SK-N-SH (cell line): ENCODE measurements around the gene ITSN1. TPM values are rescaled to one million over a fixed set of nuclear protein-coding genes. Genes with fewer than 3 reads are reported as not detected.

ENCODE experiments used
- CTCF ChIA-PET: fragments of 300-600, 350-600 bp; formaldehyde crosslinking; extraction: SDS; loops from one replicate; lab custom pipeline; 2021; lab: Yijun Ruan, JAX
- POLR2A ChIA-PET: fragments of 350-600 bp; sonication (Branson Sonifier 250); formaldehyde crosslinking; extraction: SDS; loops from one replicate; lab custom pipeline; 2020; ENCODE audit warnings: antibody characterized with exemption, inconsistent platforms; lab: Yijun Ruan, JAX
- DNase-seq: peaks from one replicate; pipeline ENCODE4 v3.0.0; 2012
- H2AFZ ChIP-seq: fragments of 200-600 bp; sonication (generic); 2 replicates; pipeline ENCODE4 v1.8.1; 2016; ENCODE audit warnings: antibody characterized with exemption, mild to moderate bottlenecking, low read depth
- H3F3A ChIP-seq: fragments of 200-600 bp; sonication (generic); replicated peaks from 2 replicates; pipeline ENCODE3; 2016; ENCODE audit warnings: antibody characterized with exemption, mild to moderate bottlenecking; ENCODE audit not compliant: insufficient read depth
- H3K27ac ChIP-seq, 2 experiments: fragments of 200-500 bp in 1 of 2; fragments of 200-600 bp in 1 of 2; sonication (Bioruptor generic) in 1 of 2; sonication (generic), shearing (Covaris generic) in 1 of 2; 2 replicates each; pipeline versions ENCODE4 v1.5.1 to v1.6.1; 2014 to 2016; ENCODE audit warnings: low read depth in 2 of 2, inconsistent platforms in 1 of 2, low read length in 1 of 2, mild to moderate bottlenecking in 1 of 2, mixed read lengths in 1 of 2
- H3K27me3 ChIP-seq: fragments of 200-600 bp; sonication (generic), shearing (Covaris generic); 2 replicates; pipeline ENCODE4 v1.6.1; 2016; ENCODE audit warnings: mixed run types; ENCODE audit not compliant: insufficient read depth
- H3K36me3 ChIP-seq, 2 experiments: fragments of 200-500 bp in 1 of 2; fragments of 200-600 bp in 1 of 2; sonication (Bioruptor generic) in 1 of 2; sonication (generic) in 1 of 2; replicated peaks in 1 of 2; 2 replicates each; pipeline versions ENCODE3 to v1.5.1; 2014 to 2016; ENCODE audit warnings: low read length in 1 of 2, mild to moderate bottlenecking in 1 of 2; ENCODE audit not compliant: insufficient read depth in 2 of 2, control insufficient read depth in 1 of 2
- H3K4me1 ChIP-seq, 2 experiments: fragments of 200-500 bp in 1 of 2; fragments of 200-600 bp in 1 of 2; sonication (Bioruptor generic) in 1 of 2; sonication (generic), shearing (Covaris generic) in 1 of 2; 2 replicates each; pipeline versions ENCODE4 v1.5.1 to v1.6.1; 2014 to 2016; ENCODE audit warnings: low read depth in 1 of 2, low read length in 1 of 2, mixed run types in 1 of 2; ENCODE audit not compliant: insufficient read depth in 2 of 2, control insufficient read depth in 1 of 2
- H3K4me2 ChIP-seq: fragments of 200-600 bp; sonication (generic), shearing (Covaris generic); 2 replicates; pipeline ENCODE4 v1.6.1; 2017; ENCODE audit warnings: mixed run types
- H3K4me3 ChIP-seq, 2 experiments: fragments of 200-500 bp in 1 of 2; fragments of 200-600 bp in 1 of 2; sonication (Bioruptor generic) in 1 of 2; sonication (generic), shearing (Covaris generic) in 1 of 2; 2 replicates each; pipeline versions ENCODE4 v1.5.1 to v1.8.1; 2014 to 2016; ENCODE audit warnings: low read depth in 2 of 2, inconsistent platforms in 1 of 2, low read length in 1 of 2, mild to moderate bottlenecking in 1 of 2, mixed read lengths in 1 of 2, moderate library complexity in 1 of 2
- H3K79me2 ChIP-seq: fragments of 200-600 bp; sonication (generic); 2 replicates; pipeline ENCODE4 v1.8.1; 2017; ENCODE audit warnings: mild to moderate bottlenecking; ENCODE audit not compliant: insufficient read depth
- H3K9ac ChIP-seq: fragments of 200-600 bp; sonication (generic); 2 replicates; pipeline ENCODE4 v1.6.1; 2017; ENCODE audit warnings: mixed run types
- H3K9me2 ChIP-seq: fragments of 200-600 bp; sonication (generic); 2 replicates; pipeline ENCODE4 v1.6.1; 2017; ENCODE audit warnings: mixed run types
- H3K9me3 ChIP-seq: fragments of 200-600 bp; sonication (generic); 2 replicates; pipeline ENCODE4 v1.6.1; 2017; ENCODE audit warnings: mixed run types, mild to moderate bottlenecking, moderate library complexity
- H4K20me1 ChIP-seq: fragments of 200-600 bp; sonication (generic); 2 replicates; pipeline ENCODE4 v1.6.1; 2017; ENCODE audit warnings: mild to moderate bottlenecking, mixed run types; ENCODE audit not compliant: insufficient read depth
- CHD2 ChIP-seq: fragments of 150-350 bp; IDR thresholded peaks from 2 replicates; pipeline ENCODE4 v1.6.1; 2018; ENCODE audit warnings: low read length; ENCODE audit not compliant: partially characterized antibody
- ELF1 ChIP-seq: IDR thresholded peaks from 2 replicates; pipeline ENCODE4 v1.4.0; 2012
- FOSL2 ChIP-seq: IDR thresholded peaks from 2 replicates; pipeline ENCODE4 v1.4.0; 2012; ENCODE audit warnings: low read depth, mild to moderate bottlenecking, moderate library complexity, borderline replicate concordance
- FOXJ3 ChIP-seq: sonication (generic); formaldehyde crosslinking; IDR thresholded peaks from 2 replicates; pipeline ENCODE4 v1.5.1; 2020; ENCODE audit warnings: mild to moderate bottlenecking, missing genetic modification reagents
- FOXM1 ChIP-seq: IDR thresholded peaks from 2 replicates; pipeline ENCODE4 v1.4.0; 2012; ENCODE audit warnings: low read depth, mild to moderate bottlenecking
- IRF3 ChIP-seq: fragments of 150-350 bp; IDR thresholded peaks from 2 replicates; pipeline ENCODE4 v1.6.1; 2016; ENCODE audit warnings: mild to moderate bottlenecking, low read depth, low read length
- JUND ChIP-seq: IDR thresholded peaks from 2 replicates; pipeline ENCODE4 v1.4.0; 2012
- NFIC ChIP-seq: IDR thresholded peaks from 2 replicates; pipeline ENCODE4 v1.4.0; 2012; ENCODE audit warnings: borderline replicate concordance
- NRF1 ChIP-seq: IDR thresholded peaks from 2 replicates; pipeline ENCODE4 v1.6.1; 2012; ENCODE audit warnings: low read depth, mild to moderate bottlenecking, low read length
- PBX3 ChIP-seq: IDR thresholded peaks from 2 replicates; pipeline ENCODE4; 2012
- POLR2AphosphoS5 ChIP-seq: IDR thresholded peaks from 2 replicates; pipeline ENCODE4 v1.6.1; 2012; ENCODE audit warnings: low read depth, low read length
- RAD21 ChIP-seq: IDR thresholded peaks from 2 replicates; pipeline ENCODE4 v1.6.1; 2012; ENCODE audit warnings: mild to moderate bottlenecking, low read length
- RFX5 ChIP-seq: IDR thresholded peaks from 2 replicates; pipeline ENCODE4 v1.6.1; 2012; ENCODE audit warnings: mild to moderate bottlenecking, improper control_type of control experiment, low read length
- RXRA ChIP-seq: IDR thresholded peaks from 2 replicates; pipeline ENCODE4 v1.4.0; 2012; ENCODE audit warnings: low read depth, mild to moderate bottlenecking, borderline replicate concordance
- SIN3A ChIP-seq: IDR thresholded peaks from 2 replicates; pipeline ENCODE4 v1.6.1; 2012; ENCODE audit warnings: low read depth, mild to moderate bottlenecking, low read length, moderate library complexity, borderline replicate concordance
- TAF1 ChIP-seq: IDR thresholded peaks from 2 replicates; pipeline ENCODE4 v1.6.1; 2012; ENCODE audit warnings: low read depth, mild to moderate bottlenecking, low read length, moderate library complexity, borderline replicate concordance
- TCF12 ChIP-seq: IDR thresholded peaks from 2 replicates; pipeline ENCODE4 v1.4.0; 2012
- TEAD4 ChIP-seq: IDR thresholded peaks from 2 replicates; pipeline ENCODE4 v1.4.0; 2012; ENCODE audit warnings: mild to moderate bottlenecking, borderline replicate concordance; ENCODE audit not compliant: insufficient read depth
- USF2 ChIP-seq: fragments of 150-350 bp; IDR thresholded peaks from 2 replicates; pipeline ENCODE4 v1.6.1; 2017; ENCODE audit warnings: antibody characterized with exemption, low read length, low read depth, borderline replicate concordance
- YY1 ChIP-seq: IDR thresholded peaks from 2 replicates; pipeline ENCODE4 v1.4.0; 2012; ENCODE audit warnings: low read depth, mild to moderate bottlenecking
- ZBTB33 ChIP-seq: IDR thresholded peaks from 2 replicates; pipeline ENCODE4 v1.4.0; 2012; ENCODE audit warnings: low read depth, borderline replicate concordance
- WGBS: methylation state at CpG from one replicate; pipeline ENCODE4 v1.1.6; 2017; ENCODE audit warnings: low lambda C conversion rate; 5-methylcytosine and 5-hydroxymethylcytosine counted together
- polyA plus RNA-seq, 3 experiments: library from polyadenylated mRNA; depleted of rRNA; stranded (reverse); fragments of >200 nt; gene quantifications; 2 replicates each; pipeline ENCODE4 v1.2.3, GENCODE V29; 2012

The ITSN1 gene
- polyA plus RNA-seq, 1 of the 3 experiments (the other 2 are of a cell fraction): 27.8 TPM

- TF ChIP-seq USF2 (no peak), RAD21 (no peak), FOXJ3 (CRISPR knock-in tag) (no peak), RFX5 (no peak), POLR2AphosphoS5 (no peak), JUND (no peak), TCF12 (no peak), NRF1 (no peak), PBX3 (no peak)
Measured at GRCh38 chr21:33690874-33691273, 48.6 kb downstream of the ITSN1 start (continued).

- no peak overlapping the region for H3K4me2 ChIP-seq
- peaks cover 93% of the 10 kb centered on the region for H3K79me2 ChIP-seq
- ChIA-PET CTCF (interaction anchor here (0.8 kb wide), 1 partner anchor 14 kb away, joined by 3 read pairs; no protein-coding TSS in a partner anchor), POLR2A (no interaction called here)
- H3K9ac ChIP-seq: no peak overlapping the region
- no peak for DNase-seq
- H3K9me2 ChIP-seq: no peaks in the 10 kb centered on the region
- H3K36me3 ChIP-seq: no peaks in the 10 kb centered on the region
- no peaks in the 10 kb centered on the region for H3F3A ChIP-seq
- peaks cover 30% of the 10 kb centered on the region for H4K20me1 ChIP-seq
- no peak for TF ChIP-seq TEAD4
- TF ChIP-seq CHD2: no peak
- no peak for TF ChIP-seq YY1
- 97% methylated on average over 6 of the region's 6 CpGs for WGBS
- peaks cover 0 to 5% of the 10 kb centered on the region in 2 experiments; a peak in 1 of 4 replicates for H3K4me1 ChIP-seq
- no peaks in the 10 kb centered on the region for H3K27me3 ChIP-seq
- H3K9me3 ChIP-seq: no peaks in the 10 kb centered on the region
- no peak overlapping the region for H3K27ac ChIP-seq
- H2AFZ ChIP-seq: no peak overlapping the region
- no peak overlapping the region for H3K4me3 ChIP-seq
Measured at GRCh38 chr21:33691945-33692603, 49.8 kb downstream of the ITSN1 start.

GRCh38 chr21:33695813-33696212 lies 53.5 kb downstream of the ITSN1 start:
- Histone ChIP-seq H3K9ac (no peak overlapping the region), H3K79me2 (peaks cover 96% of the 10 kb centered on the region), H3K27me3 (no peaks in the 10 kb centered on the region), H3K4me3 (no peak overlapping the region), H3F3A (peaks cover 6% of the 10 kb centered on the region), H3K9me3 (no peaks in the 10 kb centered on the region), H3K4me1 (peaks cover 2 to 8% of the 10 kb centered on the region in 2 experiments; a peak in 2 of 4 replicates), H3K36me3 (no peaks in the 10 kb centered on the region), H2AFZ (no peak overlapping the region), H4K20me1 (peaks cover 44% of the 10 kb centered on the region), H3K9me2 (no peaks in the 10 kb centered on the region), H3K4me2 (no peak overlapping the region), H3K27ac (no peak overlapping the region)
- ChIA-PET POLR2A (no interaction called here), CTCF (interaction anchor here (1.4 kb wide), 1 partner anchor 10 kb away, joined by 5 read pairs; no protein-coding TSS in a partner anchor)
- DNase-seq: no peak
- 100% methylated on average over 2 of the region's 2 CpGs for WGBS
- no peak for TF ChIP-seq RXRA
- TF ChIP-seq ELF1: no peak
- TF ChIP-seq IRF3: no peak
- TF ChIP-seq YY1: no peak
- no peak for TF ChIP-seq FOSL2
- no peak for TF ChIP-seq JUND
- no peak for TF ChIP-seq FOXM1
- no peak for TF ChIP-seq SIN3A
- TF ChIP-seq TCF12: no peak
- no peak for TF ChIP-seq ZBTB33
- TF ChIP-seq NFIC: no peak
- no peak for TF ChIP-seq RAD21
- TF ChIP-seq PBX3: no peak
- TF ChIP-seq RFX5: no peak
- TF ChIP-seq TAF1: no peak
